Left colon (tissue), 2 donors: Measurements from ENCODE around the gene KRTAP9-8. TPM values are rescaled to one million over a fixed set of nuclear protein-coding genes. Genes with fewer than 3 reads are reported as not detected.
A peak's percentile ranks its signal among the peaks of the same experiment; 100 is the strongest.
"Not testable (repeated sequence)": the region's sequence is repeated elsewhere in the genome, so short reads cannot be mapped to it uniquely, and the experiment has no call there.

Experiments used
- ATAC-seq: fragments of 200-7000 bp; cut with Tn5 transposase; one replicate; pipeline ENCODE4 v1.9.1; 2020; ENCODE audit warnings: mild to moderate bottlenecking, moderate library complexity
- DNase-seq, 2 donors: peaks; one replicate each; pipeline ENCODE4 v3.0.0-alpha.2; 2020
- intact Hi-C, 2 donors: fragments of 100-400 bp; cut with DNase I in 1 of 2; cut with micrococcal nuclease in 1 of 2; formaldehyde crosslinking; loops; one replicate each; pipeline versions ENCODE4 v1.11.2 to v1.14.0; 2022; cut with DNase I, micrococcal nuclease
- long read RNA-seq: library from polyadenylated mRNA; unstranded; transcript quantifications from one replicate; pipeline ENCODE4 v2.0.0, GENCODE V29; 2021
- total RNA-seq, 2 donors: library from RNA; stranded (reverse); fragmentation: NEBNext Ultra II Directional; extraction: Animal tissue kit (Norgen Biotek cat#: 25700); gene quantifications; one replicate each; pipeline ENCODE4 v1.2.1, GENCODE V29; 2021
- donor health status: DM: no; HTN: no; CAD: no.
- donor health status: DM: yes; HTN: yes; CAD: no.

Gene KRTAP9-8
- total RNA-seq, result not detected
- long read RNA-seq, result 0 reads

- DNase-seq, intact Hi-C loops, ATAC-seq: not testable (repeated sequence)
These were observed at the start of gene KRTAP9-8 for GRCh38 chr17:41237949-41238437. Gene KRTAP9-8 (plus strand): TSS chr17:41237999. CDS start chr17:41238052, 53 bp downstream.

GRCh38 chr17:41189837-41190318 is 47.9 kb upstream of the KRTAP9-8 start, which contains the start of gene KRTAP9-1:
Gene KRTAP9-1 (plus strand): TSS chr17:41189887. CDS start chr17:41189887, 0 bp downstream.
- ATAC-seq, intact Hi-C loops, DNase-seq: not testable (repeated sequence)

- no peak for ATAC-seq
- DNase-seq, result no peak
- intact Hi-C loops, result no loop called here
These were observed 47.5 kb upstream of the KRTAP9-8 start for GRCh38 chr17:41190328-41190727.

- no peak for DNase-seq
- intact Hi-C loops, result no loop called here
- ATAC-seq, result no peak
These were observed 41.7 kb upstream of the KRTAP9-8 start for GRCh38 chr17:41196068-41196467.

GRCh38 chr17:41199421-41200078 is 38.2 kb upstream of the KRTAP9-8 start:
- ATAC-seq, result peak; percentile 95
- no peak for DNase-seq
- intact Hi-C loops, result no loop called here

- intact Hi-C loops, result no loop called here
- ATAC-seq (peak; percentile 92), DNase-seq (peak in 1 of 2 donors; percentile 27)
These were observed 25.8 kb upstream of the KRTAP9-8 start for GRCh38 chr17:41211845-41212466.

- intact Hi-C loops, result no loop called here
- ATAC-seq (peak; percentile 45), DNase-seq (no peak)
These were observed 25.2 kb upstream of the KRTAP9-8 start for GRCh38 chr17:41212524-41213169.

GRCh38 chr17:41215681-41216080 is 22.1 kb upstream of the KRTAP9-8 start:
- DNase-seq (no peak), ATAC-seq (no peak)
- intact Hi-C loops, result no loop called here

GRCh38 chr17:41223821-41224220 is 14.0 kb upstream of the KRTAP9-8 start:
- intact Hi-C loops, result no loop called here
- no peak for ATAC-seq
- DNase-seq, result no peak

GRCh38 chr17:41226051-41226450 is 11.7 kb upstream of the KRTAP9-8 start:
- DNase-seq (no peak), ATAC-seq (no peak)
- intact Hi-C loops, result no loop called here

- intact Hi-C loops, DNase-seq, ATAC-seq: not testable (repeated sequence)
These were observed 11.2 kb upstream of the KRTAP9-8 start, which contains the start of gene KRTAP9-2 for GRCh38 chr17:41226598-41227095. Gene KRTAP9-2 (plus strand): TSS chr17:41226648. CDS start chr17:41226655, 7 bp downstream.

GRCh38 chr17:41230094-41230493 is 7.7 kb upstream of the KRTAP9-8 start:
- intact Hi-C loops, result no loop called here
- DNase-seq (no peak), ATAC-seq (no peak)

- DNase-seq (no peak), ATAC-seq (no peak)
- intact Hi-C loops, result no loop called here
These were observed 6.1 kb upstream of the KRTAP9-8 start for GRCh38 chr17:41231731-41232130.

GRCh38 chr17:41232399-41233105 is 5.2 kb upstream of the KRTAP9-8 start, which contains the start of gene KRTAP9-3:
Gene KRTAP9-3 (plus strand): TSS chr17:41232449. CDS start chr17:41232502, 53 bp downstream.
- ATAC-seq, intact Hi-C loops, DNase-seq: not testable (repeated sequence)

- ATAC-seq, intact Hi-C loops: not testable (repeated sequence)
These were observed 683 bp upstream of the KRTAP9-8 start for GRCh38 chr17:41237116-41237515.

GRCh38 chr17:41246995-41247787 is 9.4 kb downstream of the KRTAP9-8 start:
- ATAC-seq, DNase-seq, intact Hi-C loops: not testable (repeated sequence)

More at GRCh38 chr17:41237116-41237515, 683 bp upstream of the KRTAP9-8 start:
- DNase-seq, result not testable (repeated sequence)

GRCh38 chr17:41249637-41250240 is 11.9 kb downstream of the KRTAP9-8 start, which contains the start of gene KRTAP9-4:
Gene KRTAP9-4 (plus strand): TSS chr17:41249687. CDS start chr17:41249721, 34 bp downstream.
- intact Hi-C loops, result not testable (repeated sequence)

More at GRCh38 chr17:41249637-41250240, 11.9 kb downstream of the KRTAP9-8 start, which contains the start of gene KRTAP9-4:
- ATAC-seq, DNase-seq: not testable (repeated sequence)
